Neural crest cell (in vitro differentiated cells): ENCODE data around the gene FIS1. TPM values are rescaled to one million over a fixed set of nuclear protein-coding genes. Genes with fewer than 3 reads are reported as not detected.

Experiments used
- DNase-seq: peaks from one replicate; pipeline ENCODE4 v3.0.0; 2021; ENCODE audit warnings: low read depth, mixed read lengths, low spot score
- H3K27ac Mint-ChIP-seq: one replicate; pipeline ENCODE4 v1.8.0; 2021; ENCODE audit warnings: mild to moderate bottlenecking, mixed read lengths; ENCODE audit not compliant: unreplicated experiment
- H3K27me3 Mint-ChIP-seq: 2 replicates; pipeline ENCODE4 v1.8.0; 2021; ENCODE audit warnings: low read depth, mild to moderate bottlenecking, mixed read lengths
- H3K36me3 Mint-ChIP-seq: 2 replicates; pipeline ENCODE4 v1.8.0; 2021; ENCODE audit warnings: low read depth, mild to moderate bottlenecking, mixed read lengths
- H3K4me1 Mint-ChIP-seq: 2 replicates; pipeline ENCODE4 v1.8.0; 2021; ENCODE audit warnings: mixed read lengths
- H3K4me3 Mint-ChIP-seq: one replicate; pipeline ENCODE4 v1.8.0; 2021; ENCODE audit warnings: mild to moderate bottlenecking, mixed read lengths
- H3K9me3 Mint-ChIP-seq: 2 replicates; pipeline ENCODE4 v1.8.0; 2021; ENCODE audit warnings: mixed read lengths
- CTCF ChIP-seq: fragments of 200-600 bp; sonication (generic); conservative IDR thresholded peaks from 2 replicates; pipeline ENCODE4 v1.5.0; 2021; ENCODE audit warnings: antibody characterized with exemption, mild to moderate bottlenecking
- total RNA-seq: library from RNA; stranded (reverse); gene quantifications from 2 replicates; pipeline ENCODE4 v1.2.1, GENCODE V29; 2021

FIS1 gene
- total RNA-seq, 1 donor from 2014 or later: 104 TPM

GRCh38 chr7:101220295-101220694, 24.6 kb downstream of the FIS1 start:
- no peaks in the 10 kb centered on the region for H3K27me3 Mint-ChIP-seq
- no peaks in the 10 kb centered on the region for H3K36me3 Mint-ChIP-seq
- no peak for TF ChIP-seq CTCF
- H3K9me3 Mint-ChIP-seq: no peaks in the 10 kb centered on the region
- no peak overlapping the region for H3K27ac Mint-ChIP-seq
- no peak overlapping the region for H3K4me3 Mint-ChIP-seq
- peaks cover 23% of the 10 kb centered on the region for H3K4me1 Mint-ChIP-seq
- no peak for DNase-seq

- Mint-ChIP-seq H3K4me3 (peak overlapping the region; percentile 98), H3K27me3 (no peaks in the 10 kb centered on the region), H3K36me3 (no peaks in the 10 kb centered on the region), H3K9me3 (no peaks in the 10 kb centered on the region), H3K4me1 (peaks cover 23% of the 10 kb centered on the region), H3K27ac (peak overlapping the region; percentile 91)
- DNase-seq: no peak
- no peak for TF ChIP-seq CTCF
Measured at GRCh38 chr7:101218236-101219125, 26.4 kb downstream of the FIS1 start.

GRCh38 chr7:101217388-101218235, 27.3 kb downstream of the FIS1 start, which contains the start of the genes PLOD3 and ZNHIT1:
PLOD3 (minus strand) TSS chr7:101217581; CDS start chr7:101217274, 307 bp downstream.
ZNHIT1 (plus strand) TSS chr7:101218165; CDS start chr7:101218196, 31 bp downstream.
- peak within 1 kb of the TSS; percentile 98 for H3K4me3 Mint-ChIP-seq
- peak; percentile 45 for TF ChIP-seq CTCF
- peak; percentile 93 for DNase-seq
- H3K36me3 Mint-ChIP-seq: no peaks in the 10 kb centered on the region
- no peaks in the 10 kb centered on the region for H3K9me3 Mint-ChIP-seq
- H3K4me1 Mint-ChIP-seq: peaks cover 23% of the 10 kb centered on the region
- no peaks in the 10 kb centered on the region for H3K27me3 Mint-ChIP-seq
- peak within 1 kb of the TSS; percentile 91 for H3K27ac Mint-ChIP-seq

- no peak for TF ChIP-seq CTCF
- peaks cover 23% of the 10 kb centered on the region for H3K4me1 Mint-ChIP-seq
- DNase-seq: no peak
- peak overlapping the region; percentile 98 for H3K4me3 Mint-ChIP-seq
- H3K27ac Mint-ChIP-seq: peak overlapping the region; percentile 84
- no peaks in the 10 kb centered on the region for H3K9me3 Mint-ChIP-seq
- no peaks in the 10 kb centered on the region for H3K27me3 Mint-ChIP-seq
- no peaks in the 10 kb centered on the region for H3K36me3 Mint-ChIP-seq
Measured at GRCh38 chr7:101216860-101217387, 28.0 kb downstream of the FIS1 start.
